GM18520 (cell line): ENCODE results near the gene LAMB4.

ENCODE experiments used
- ATAC-seq: cut with Tn5 transposase; IDR thresholded peaks from one replicate; pipeline ENCODE4 v1.9.1; 2021; ENCODE audit not compliant: unreplicated experiment

The LAMB4 gene

GRCh38 chr7:107999779-108000560 is 130.2 kb downstream of the LAMB4 start:
- no peak for ATAC-seq

- no peak for ATAC-seq
These were observed 131.3 kb downstream of the LAMB4 start for GRCh38 chr7:107998660-107999480.

GRCh38 chr7:107998150-107998549 is 132.0 kb downstream of the LAMB4 start:
- ATAC-seq, result no peak

- no peak for ATAC-seq
These were observed 133.9 kb downstream of the LAMB4 start for GRCh38 chr7:107996072-107996882.

GRCh38 chr7:107995184-107996071 is 134.7 kb downstream of the LAMB4 start:
- no peak for ATAC-seq

GRCh38 chr7:107994421-107995030 is 135.6 kb downstream of the LAMB4 start:
- no peak for ATAC-seq

GRCh38 chr7:107993891-107994291 is 136.3 kb downstream of the LAMB4 start:
- ATAC-seq, result no peak

GRCh38 chr7:107989618-107990373 is 140.4 kb downstream of the LAMB4 start:
- no peak for ATAC-seq

- ATAC-seq, result no peak
These were observed 147.2 kb downstream of the LAMB4 start for GRCh38 chr7:107982918-107983389.

GRCh38 chr7:107982042-107982840 is 147.9 kb downstream of the LAMB4 start:
- no peak for ATAC-seq

GRCh38 chr7:107981466-107981865 is 148.7 kb downstream of the LAMB4 start:
- ATAC-seq, result no peak

- no peak for ATAC-seq
These were observed 149.4 kb downstream of the LAMB4 start for GRCh38 chr7:107980671-107981190.

GRCh38 chr7:107980171-107980570 is 150.0 kb downstream of the LAMB4 start:
- no peak for ATAC-seq

- no peak for ATAC-seq
These were observed 151.2 kb downstream of the LAMB4 start for GRCh38 chr7:107978815-107979408.

GRCh38 chr7:107977048-107977447 is 153.1 kb downstream of the LAMB4 start:
- ATAC-seq, result no peak

GRCh38 chr7:107976620-107977019 is 153.5 kb downstream of the LAMB4 start:
- ATAC-seq, result no peak

GRCh38 chr7:107975394-107976013 is 154.7 kb downstream of the LAMB4 start:
- ATAC-seq, result no peak
